ENCODE data around the gene SEPTIN10.

Gene SEPTIN10

GRCh38 chr2:109529532-109530449, 84.0 kb downstream of the SEPTIN10 start:
- H3K9me3 ChIP-seq (ENCODE audit: control insufficient read depth, insufficient read depth, low read depth, low read length) = no peaks in the 10 kb centered on the region
- CTCF ChIA-PET = no interaction called here
- H3K4me3 ChIP-seq (ENCODE audit: low read depth, low read length) = no peak overlapping the region
- H3K27ac ChIP-seq (ENCODE audit: extremely low read depth, low read depth, low read length) = no peak overlapping the region
- POLR2A ChIA-PET = no interaction called here
- TF ChIP-seq ZNF830 (tag by site-specific recombination; IDR thresholded peaks at IDR 0.05; ENCODE audit: low read depth) = no peak
- no peak for TF ChIP-seq ZBTB48 (tag by site-specific recombination; IDR thresholded peaks at IDR 0.05)
- no peak for TF ChIP-seq ZBTB8A (tag by site-specific recombination; IDR thresholded peaks at IDR 0.05)
- no peak for TF ChIP-seq ZNF239 (tag by site-specific recombination; IDR thresholded peaks at IDR 0.05)
- TF ChIP-seq ZSCAN5A (tag by site-specific recombination; IDR thresholded peaks at IDR 0.05) = no peak
- no peak for TF ChIP-seq ZNF560 (tag by site-specific recombination; IDR thresholded peaks at IDR 0.05; ENCODE audit: borderline replicate concordance)
- TF ChIP-seq SP7 (tag by site-specific recombination; IDR thresholded peaks at IDR 0.05) = no peak
- no peak for TF ChIP-seq ZNF768 (tag by site-specific recombination; IDR thresholded peaks at IDR 0.05)
- TF ChIP-seq RBAK (tag by site-specific recombination; IDR thresholded peaks at IDR 0.05) = no peak
- no peak for TF ChIP-seq GLIS1 (tag by site-specific recombination; IDR thresholded peaks at IDR 0.05)
- no peak for TF ChIP-seq PRDM2 (tag by site-specific recombination; IDR thresholded peaks at IDR 0.05; ENCODE audit: borderline replicate concordance)
- TF ChIP-seq ZNF248 (tag by site-specific recombination; IDR thresholded peaks at IDR 0.05) = no peak
- no peak for TF ChIP-seq ZNF211 (tag by site-specific recombination; IDR thresholded peaks at IDR 0.05; ENCODE audit: low read depth)
- TF ChIP-seq PRDM4 (tag by site-specific recombination; IDR thresholded peaks at IDR 0.05) = no peak
- TF ChIP-seq ZSCAN18 (tag by site-specific recombination; IDR thresholded peaks at IDR 0.05) = no peak
- no peaks in the 10 kb centered on the region for H3K4me1 ChIP-seq (ENCODE audit: control insufficient read depth, insufficient read depth, low read length)
- no peaks in the 10 kb centered on the region for H3K36me3 ChIP-seq (ENCODE audit: control insufficient read depth in 2 of 2, insufficient read depth in 1 of 2, low read length in 2 of 2)
